GM21367 (cell line): ENCODE measurements around the gene ANKHD1.
"Not testable (repeated sequence)": the region's sequence is repeated elsewhere in the genome, so short reads cannot be mapped to it uniquely, and the experiment has no call there.

ENCODE experiments used
- ATAC-seq: cut with Tn5 transposase; IDR thresholded peaks from one replicate; pipeline ENCODE4 v1.9.1; 2021; ENCODE audit not compliant: unreplicated experiment

The ANKHD1 gene

DNA sequence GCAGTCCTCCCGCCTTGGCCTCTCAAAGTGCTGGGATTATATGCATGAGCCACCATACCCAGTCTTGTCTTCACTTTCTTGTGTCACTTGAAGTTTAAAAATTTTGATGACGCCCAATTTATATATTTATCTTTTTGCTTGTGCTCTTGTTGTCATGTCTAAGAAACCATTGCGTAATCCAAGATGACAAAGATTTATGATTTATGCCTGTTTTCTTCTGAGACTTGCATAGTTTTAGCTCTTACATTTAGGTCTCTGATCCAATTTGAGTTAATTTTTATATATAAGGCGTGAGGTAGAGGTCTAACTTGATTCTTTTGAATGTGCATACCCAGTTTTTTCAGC lies 18.6 kb downstream of the ANKHD1 start:
- no peak for ATAC-seq

GRCh38 chr5:140420665-140421361 lies 19.2 kb downstream of the ANKHD1 start:
- ATAC-seq: no peak

GRCh38 chr5:140421375-140421774 lies 19.7 kb downstream of the ANKHD1 start:
- ATAC-seq: not testable (repeated sequence)

DNA sequence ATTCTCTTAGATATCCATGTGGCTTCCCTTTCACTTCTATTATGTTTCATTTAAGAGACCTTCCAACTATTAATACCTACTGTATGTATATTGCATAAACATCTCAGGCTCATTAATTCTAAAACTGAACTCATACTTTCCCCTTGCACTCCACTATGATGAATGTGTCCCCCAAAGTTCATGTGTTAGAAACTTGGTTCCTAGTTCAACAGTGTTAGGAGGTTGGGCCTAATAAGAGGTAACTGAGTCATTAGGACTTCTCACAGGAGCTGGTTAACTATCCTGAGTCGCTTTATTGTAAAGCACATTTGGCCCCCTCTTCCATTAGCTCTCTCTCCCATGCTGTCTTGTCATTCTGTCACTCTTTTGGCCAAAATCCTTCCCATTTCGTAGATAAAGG lies 22.0 kb downstream of the ANKHD1 start:
- no peak for ATAC-seq

- ATAC-seq: no peak
Observed at GRCh38 chr5:140424135-140424534, 22.5 kb downstream of the ANKHD1 start.

DNA sequence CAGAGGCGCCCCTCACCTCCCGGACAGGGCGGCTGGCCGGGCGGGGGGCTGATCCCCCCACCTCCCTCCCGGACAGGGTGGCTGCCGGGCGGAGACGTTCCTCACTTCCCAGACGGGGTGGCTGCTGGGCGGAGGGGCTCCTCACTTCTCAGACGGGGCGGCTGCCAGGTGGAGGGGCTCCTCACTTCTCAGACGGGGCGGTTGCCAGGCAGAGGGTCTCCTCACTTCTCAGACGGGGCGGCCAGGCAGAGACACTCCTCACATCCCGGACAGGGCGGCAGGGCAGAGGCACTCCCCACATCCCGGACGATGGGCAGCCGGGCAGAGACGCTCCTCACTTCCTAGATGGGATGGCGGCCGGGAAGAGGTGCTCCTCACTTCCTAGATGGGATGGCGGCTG lies 26.1 kb downstream of the ANKHD1 start:
- ATAC-seq: not testable (repeated sequence)

DNA sequence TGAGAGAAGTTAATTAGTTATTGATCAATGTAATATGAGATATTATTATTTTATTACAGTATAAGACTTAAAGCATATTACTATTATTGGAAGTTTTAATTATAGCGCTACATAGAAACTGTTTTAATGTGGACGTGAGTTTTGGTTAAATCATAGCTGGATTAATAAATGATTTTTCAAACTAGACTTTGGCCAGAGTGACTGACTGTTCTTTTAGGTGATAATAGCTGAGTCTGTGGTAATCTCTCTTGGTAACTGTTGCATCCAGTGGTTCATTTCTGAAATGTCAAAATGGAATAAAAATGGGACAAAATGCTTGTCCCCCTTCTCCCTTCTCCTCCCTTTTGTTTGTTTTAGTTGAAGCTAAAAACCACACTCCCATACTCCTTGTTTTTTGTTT lies 28.1 kb downstream of the ANKHD1 start:
- ATAC-seq: no peak

DNA sequence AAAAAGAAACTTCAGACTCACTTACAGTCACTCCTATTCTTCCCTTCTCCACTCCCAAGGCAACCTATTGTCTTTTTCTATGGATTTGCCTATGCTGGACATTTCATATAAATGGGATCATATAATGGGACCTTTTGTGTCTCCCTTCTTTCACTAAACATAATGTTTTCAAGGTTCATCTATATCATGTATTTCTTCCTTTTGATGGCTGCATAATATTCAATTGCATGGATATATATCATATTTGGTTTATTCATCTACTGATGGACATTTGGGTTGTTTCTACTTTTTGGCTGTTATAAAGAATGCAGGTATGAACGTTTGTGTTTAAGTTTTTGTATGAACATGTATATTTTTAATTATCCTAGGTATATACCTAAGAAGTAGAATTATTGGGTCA lies 30.6 kb downstream of the ANKHD1 start:
- ATAC-seq: no peak

GRCh38 chr5:140432916-140433315 lies 31.3 kb downstream of the ANKHD1 start:
- no peak for ATAC-seq

DNA sequence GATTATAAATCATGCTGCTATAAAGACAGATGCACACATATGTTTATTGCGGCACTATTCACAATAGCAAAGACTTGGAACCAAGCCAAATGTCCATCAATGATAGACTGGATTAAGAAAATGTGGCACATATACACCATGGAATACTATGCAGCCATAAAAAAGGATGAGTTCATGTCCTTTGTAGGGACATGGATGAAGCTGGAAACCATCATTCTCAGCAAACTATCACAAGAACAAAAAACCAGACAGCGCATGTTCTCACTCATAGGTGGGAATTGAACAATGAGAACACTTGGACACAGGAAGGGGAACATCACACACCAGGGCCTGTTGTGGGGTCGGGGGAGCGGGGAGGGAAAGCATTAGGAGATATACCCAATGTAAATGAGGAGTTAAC lies 55.7 kb downstream of the ANKHD1 start:
- not testable (repeated sequence) for ATAC-seq

DNA sequence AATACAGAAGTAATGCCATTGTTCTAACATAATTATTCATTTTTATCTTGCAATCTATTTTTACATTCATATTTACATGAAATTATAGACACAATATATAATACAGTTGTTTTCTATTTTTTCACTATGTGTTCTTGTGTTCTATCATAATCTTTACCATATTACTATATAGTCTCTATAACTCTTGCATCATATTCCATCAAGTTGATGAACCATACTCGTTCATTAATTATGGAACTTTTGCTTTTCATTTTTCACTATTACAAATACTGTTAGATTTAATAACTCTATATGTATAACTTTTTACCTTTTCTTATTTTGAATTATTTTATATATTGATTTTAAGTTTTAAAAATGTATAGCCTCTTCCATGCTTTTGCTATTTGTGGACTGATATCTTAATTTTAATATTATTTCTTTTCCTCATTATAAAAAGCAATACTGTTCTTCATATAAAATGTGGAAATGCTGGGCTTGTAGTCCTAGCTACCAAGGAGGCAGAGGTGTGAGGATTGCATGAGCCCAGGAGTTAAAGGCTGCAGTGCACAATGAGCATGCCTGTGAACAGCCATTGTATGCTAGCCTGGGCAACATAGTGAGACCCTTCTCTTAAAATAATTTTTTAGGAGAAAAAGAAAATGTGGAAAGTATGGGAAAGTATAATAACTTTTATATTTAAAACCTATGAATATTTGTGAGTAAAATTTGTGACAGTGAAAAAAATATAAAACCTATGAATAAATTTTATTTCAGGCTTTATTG lies 65.5 kb downstream of the ANKHD1 start:
- no peak for ATAC-seq

DNA sequence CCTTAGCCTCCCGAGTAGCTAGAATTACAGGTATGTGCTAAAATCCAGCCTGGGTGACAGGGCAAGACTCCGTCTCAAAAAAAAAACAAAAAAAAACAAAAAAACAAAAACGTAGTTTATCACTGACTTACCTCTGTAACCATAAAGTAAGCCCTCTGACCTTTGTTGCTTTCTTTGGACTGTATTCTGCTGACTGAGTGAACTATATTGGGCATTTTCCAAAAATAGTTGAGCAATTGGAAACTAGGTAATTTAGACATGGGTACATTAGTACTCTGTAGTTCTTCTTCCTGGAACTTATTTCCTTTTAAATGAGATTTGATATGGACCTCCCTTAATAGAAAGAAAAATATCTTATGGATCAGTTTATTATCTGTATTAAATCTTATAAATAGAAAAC lies 66.6 kb downstream of the ANKHD1 start:
- ATAC-seq: no peak

GRCh38 chr5:140469259-140469658 lies 67.6 kb downstream of the ANKHD1 start:
- no peak for ATAC-seq

DNA sequence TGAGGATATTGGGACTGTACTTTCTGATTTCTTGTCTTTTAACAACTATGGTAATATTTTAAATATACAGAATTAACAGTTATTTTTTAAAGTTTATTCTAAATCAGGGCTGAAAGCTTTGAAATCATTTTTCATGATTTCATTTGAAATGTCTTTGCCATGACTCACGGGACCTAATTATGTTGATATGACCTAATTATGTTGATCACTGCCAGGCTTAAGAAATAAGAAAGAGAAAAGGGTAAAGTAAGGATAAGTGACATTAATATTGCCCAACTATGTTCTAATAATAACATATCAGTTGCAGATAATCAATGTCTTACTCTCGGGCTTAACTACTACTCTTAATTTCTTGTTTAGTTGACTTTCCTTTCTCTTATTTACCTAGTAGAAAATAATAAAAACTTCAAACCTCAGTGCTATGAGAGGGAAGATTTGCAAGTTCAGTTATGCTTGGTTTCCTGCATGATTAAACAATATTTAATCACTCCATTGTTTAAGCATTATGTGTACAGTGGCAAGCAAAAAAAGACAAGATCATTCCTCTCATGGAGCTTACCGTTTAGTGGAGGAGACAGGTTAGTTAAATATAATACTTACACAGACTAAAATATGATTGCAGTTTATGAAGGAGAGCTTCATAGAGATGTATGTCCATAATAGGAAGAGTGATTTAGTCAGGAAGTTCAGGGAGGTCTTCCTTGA lies 78.8 kb downstream of the ANKHD1 start:
- ATAC-seq: no peak

DNA sequence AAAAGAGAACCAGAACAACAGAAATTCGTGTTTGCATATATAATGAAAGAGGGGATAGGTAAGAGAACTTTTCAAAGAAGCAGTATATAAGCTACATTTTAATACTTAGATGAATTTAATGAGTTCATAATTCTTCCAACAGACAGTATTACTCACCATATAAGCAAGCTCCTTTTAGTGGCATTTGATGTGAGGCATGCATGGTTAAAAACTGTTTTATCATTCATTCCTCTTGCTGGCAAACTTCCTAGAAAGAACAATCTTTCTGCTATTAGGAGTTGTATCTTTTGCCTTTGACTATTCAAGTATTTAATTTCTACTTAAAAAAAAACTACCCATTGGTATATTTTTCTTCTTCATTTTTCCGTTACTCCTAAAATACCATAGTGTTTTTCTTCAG lies 80.1 kb downstream of the ANKHD1 start:
- ATAC-seq: no peak

GRCh38 chr5:140483055-140483454 lies 81.4 kb downstream of the ANKHD1 start:
- no peak for ATAC-seq

DNA sequence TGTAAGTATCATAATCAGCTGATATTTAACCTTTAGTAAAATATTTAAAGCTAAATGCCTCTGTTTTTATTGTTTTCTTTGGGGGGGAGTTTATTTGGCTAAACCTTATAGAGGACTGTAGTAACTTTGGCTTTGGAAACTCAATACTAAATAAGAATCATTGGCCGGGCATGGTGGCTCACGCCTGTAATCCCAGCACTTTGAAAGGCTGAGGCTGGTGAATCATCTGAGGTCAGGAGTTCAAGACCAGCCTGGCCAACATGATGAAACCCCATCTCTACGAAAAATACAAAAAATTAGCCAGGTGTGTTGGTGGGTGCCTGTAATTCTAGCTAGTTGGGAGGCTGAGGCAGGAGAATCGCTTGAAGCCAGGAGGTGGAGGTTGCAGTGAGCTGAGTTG lies 86.5 kb downstream of the ANKHD1 start:
- not testable (repeated sequence) for ATAC-seq

DNA sequence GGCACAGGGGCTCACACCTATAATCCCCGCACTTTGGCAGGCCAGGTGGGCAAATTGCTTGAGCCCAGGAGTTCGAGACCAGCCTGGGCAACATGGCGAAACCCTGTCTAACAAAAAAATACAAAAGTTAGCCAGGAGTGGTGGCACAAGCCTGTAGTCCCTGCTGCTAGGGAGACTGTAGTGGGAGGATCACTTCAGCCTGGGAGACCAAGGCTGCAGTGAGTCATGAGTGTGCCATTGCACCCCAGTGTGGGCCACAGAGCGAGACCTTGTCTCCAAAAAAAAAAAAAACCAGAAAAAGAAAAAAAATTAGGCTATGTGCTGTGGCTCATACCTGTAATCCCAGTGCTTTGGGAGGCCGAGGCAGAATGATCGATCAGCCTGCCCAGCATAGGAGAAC lies 87.3 kb downstream of the ANKHD1 start:
- no peak for ATAC-seq

- no peak for ATAC-seq
Observed at GRCh38 chr5:140497897-140498296, 96.3 kb downstream of the ANKHD1 start.

GRCh38 chr5:140498591-140498990 lies 97.0 kb downstream of the ANKHD1 start:
- ATAC-seq: no peak

DNA sequence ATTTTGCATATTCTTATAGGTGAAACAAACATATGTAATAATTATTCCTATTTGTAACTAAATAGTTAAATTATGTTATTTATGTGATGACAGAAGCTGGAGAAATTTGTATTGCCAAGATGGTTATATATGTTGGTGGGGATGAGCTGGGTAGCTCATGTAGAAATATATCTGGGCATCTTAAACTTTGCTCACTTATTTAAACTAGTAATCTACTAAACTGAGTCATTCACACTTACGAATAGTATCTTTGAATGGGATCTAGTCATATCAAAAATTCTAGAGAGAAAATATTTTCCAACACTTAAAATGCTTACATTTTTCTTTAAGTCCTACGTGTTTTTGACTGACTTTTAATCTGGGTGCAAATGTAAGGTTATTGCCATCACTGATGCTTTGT lies 101.2 kb downstream of the ANKHD1 start:
- ATAC-seq: no peak

GRCh38 chr5:140509898-140510297 lies 108.3 kb downstream of the ANKHD1 start:
- ATAC-seq: no peak
